ENCODE measurements around the gene PIAS1. TPM values are rescaled to one million over a fixed set of nuclear protein-coding genes. Genes with fewer than 3 reads are reported as not detected.

Gene PIAS1
- total and polyA plus RNA-seq, 12 donors: 5.8 to 37.9 (median 30.3) TPM

DNA sequence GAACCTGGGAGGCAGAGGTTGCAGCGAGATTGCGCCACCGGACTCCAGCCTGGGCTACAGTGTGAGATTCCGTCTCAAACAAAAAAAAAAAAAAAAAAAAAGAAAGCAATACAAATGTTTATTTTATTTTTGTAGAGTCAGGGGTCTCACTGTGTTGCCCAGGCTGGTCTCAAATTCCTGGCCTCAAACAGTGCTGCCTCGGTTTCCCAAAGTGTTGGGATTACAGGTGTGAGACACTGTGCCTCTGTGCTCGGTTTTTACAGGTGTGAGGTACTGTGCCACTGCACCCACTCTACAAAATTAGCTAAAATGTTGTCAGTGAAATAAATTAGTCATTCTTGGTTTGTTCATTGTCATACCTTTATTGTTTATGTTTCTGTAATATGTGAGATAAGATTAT is 5.5 kb downstream of the PIAS1 start:
- TF ChIP-seq, protein P1, sequence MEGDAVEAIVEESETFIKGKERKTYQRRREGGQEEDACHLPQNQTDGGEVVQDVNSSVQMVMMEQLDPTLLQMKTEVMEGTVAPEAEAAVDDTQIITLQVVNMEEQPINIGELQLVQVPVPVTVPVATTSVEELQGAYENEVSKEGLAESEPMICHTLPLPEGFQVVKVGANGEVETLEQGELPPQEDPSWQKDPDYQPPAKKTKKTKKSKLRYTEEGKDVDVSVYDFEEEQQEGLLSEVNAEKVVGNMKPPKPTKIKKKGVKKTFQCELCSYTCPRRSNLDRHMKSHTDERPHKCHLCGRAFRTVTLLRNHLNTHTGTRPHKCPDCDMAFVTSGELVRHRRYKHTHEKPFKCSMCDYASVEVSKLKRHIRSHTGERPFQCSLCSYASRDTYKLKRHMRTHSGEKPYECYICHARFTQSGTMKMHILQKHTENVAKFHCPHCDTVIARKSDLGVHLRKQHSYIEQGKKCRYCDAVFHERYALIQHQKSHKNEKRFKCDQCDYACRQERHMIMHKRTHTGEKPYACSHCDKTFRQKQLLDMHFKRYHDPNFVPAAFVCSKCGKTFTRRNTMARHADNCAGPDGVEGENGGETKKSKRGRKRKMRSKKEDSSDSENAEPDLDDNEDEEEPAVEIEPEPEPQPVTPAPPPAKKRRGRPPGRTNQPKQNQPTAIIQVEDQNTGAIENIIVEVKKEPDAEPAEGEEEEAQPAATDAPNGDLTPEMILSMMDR (IDR thresholded peaks at IDR 0.05): no peak
- H3K27me3 ChIP-seq: no peaks in the 10 kb centered on the region
- peaks cover 0 to 6% (median 0%) of the 10 kb centered on the region in 9 donors for H3K36me3 ChIP-seq
- DNase-seq (no peak), ATAC-seq (no peak)
- WGBS, 2 donors: 97% methylated on average over 6 of the region's 6 CpGs
- intact Hi-C loops (cut with DNase I): loop anchor here in 9 of 10 donors (5.0 to 10.0 kb wide), 7 partner anchors 38 to 197 kb away; no protein-coding TSS in a partner anchor
- peaks cover 0 to 78% (median 59%) of the 10 kb centered on the region in 9 donors for H3K4me1 ChIP-seq
- no peaks in the 10 kb centered on the region for H3K9me3 ChIP-seq
- no peak overlapping the region for H3K27ac ChIP-seq
- H3K4me3 ChIP-seq: no peak overlapping the region

DNA sequence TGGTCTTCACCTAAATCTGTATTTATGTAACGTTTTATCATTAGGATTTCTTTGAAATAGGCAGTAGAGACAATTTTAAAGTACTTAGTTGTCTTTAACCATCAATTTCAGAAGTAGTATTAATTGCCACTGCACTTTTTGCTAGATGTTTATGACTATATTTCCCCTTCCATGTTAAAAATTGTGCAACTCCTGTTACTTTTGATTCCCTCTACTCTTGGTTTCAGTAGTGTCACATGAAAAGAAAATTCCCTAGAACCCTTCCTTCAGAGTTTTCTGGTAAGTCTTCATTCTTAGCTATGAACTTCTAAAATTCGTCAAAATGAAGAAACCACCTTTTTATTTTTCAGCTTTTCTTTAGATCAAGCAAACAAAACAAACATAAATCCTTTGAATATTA is 7.1 kb downstream of the PIAS1 start:
- H3K27ac ChIP-seq: no peak overlapping the region
- 86 to 90% methylated on average over 2 of the region's 2 CpGs for WGBS, 2 donors
- H3K9me3 ChIP-seq: no peaks in the 10 kb centered on the region
- intact Hi-C loops (cut with DNase I): loop anchor here in 1 of 10 donors (5.0 kb wide), 1 partner anchor 199 kb away; no protein-coding TSS in a partner anchor
- peaks cover 0 to 6% (median 0%) of the 10 kb centered on the region in 9 donors for H3K36me3 ChIP-seq
- TF ChIP-seq, protein P1 (IDR thresholded peaks at IDR 0.05): no peak
- peaks cover 0 to 70% (median 49%) of the 10 kb centered on the region in 9 donors for H3K4me1 ChIP-seq
- H3K27me3 ChIP-seq: no peaks in the 10 kb centered on the region
- ATAC-seq (no peak), DNase-seq (no peak)
- no peak overlapping the region for H3K4me3 ChIP-seq

DNA sequence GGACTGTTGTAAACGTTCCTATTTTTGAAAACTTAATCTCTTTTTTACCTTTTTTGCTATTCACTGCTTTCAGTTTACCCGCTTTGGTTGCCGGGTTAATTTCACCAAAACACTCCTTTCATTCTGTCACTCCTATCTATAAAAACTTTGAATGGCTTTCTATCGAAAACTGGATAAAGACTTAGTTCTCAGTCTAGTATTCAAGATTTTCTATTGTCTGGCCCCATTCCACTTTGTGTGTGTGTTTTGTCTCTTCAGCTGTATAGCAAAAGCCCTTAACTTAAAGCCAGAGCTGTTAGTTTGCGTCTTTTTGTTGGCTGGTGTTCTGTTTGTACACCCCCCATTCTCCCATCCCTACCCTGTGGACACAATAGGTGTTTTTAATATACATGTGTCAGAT is 7.5 kb downstream of the PIAS1 start:
- intact Hi-C loops (cut with DNase I): loop anchor here in 1 of 10 donors (5.0 kb wide), 1 partner anchor 199 kb away; no protein-coding TSS in a partner anchor
- Histone ChIP-seq H3K4me3 (no peak overlapping the region), H3K4me1 (peaks cover 0 to 66% (median 44%) of the 10 kb centered on the region in 9 donors), H3K27me3 (no peaks in the 10 kb centered on the region), H3K9me3 (no peaks in the 10 kb centered on the region), H3K27ac (no peak overlapping the region), H3K36me3 (peaks cover 0 to 7% (median 0%) of the 10 kb centered on the region in 9 donors)
- ATAC-seq (no peak), DNase-seq (no peak)
- 82% methylated on average over 5 of the region's 5 CpGs for WGBS, 2 donors
- TF ChIP-seq, protein P1 (IDR thresholded peaks at IDR 0.05): no peak

GRCh38 chr15:68062214-68062613 is 8.1 kb downstream of the PIAS1 start:
- no peak overlapping the region for H3K27ac ChIP-seq
- 53 to 55% methylated on average over 3 of the region's 3 CpGs for WGBS, 2 donors

More at GRCh38 chr15:68062214-68062613, 8.1 kb downstream of the PIAS1 start:
- H3K27me3 ChIP-seq: no peaks in the 10 kb centered on the region
- no peak for DNase-seq
- ATAC-seq: no peak
- no peak overlapping the region for H3K4me3 ChIP-seq
- TF ChIP-seq, protein P1 (IDR thresholded peaks at IDR 0.05): no peak
- intact Hi-C loops (cut with DNase I): loop anchor here in 1 of 10 donors (5.0 kb wide), 1 partner anchor 200 kb away; no protein-coding TSS in a partner anchor
- H3K4me1 ChIP-seq: peaks cover 0 to 63% (median 38%) of the 10 kb centered on the region in 9 donors
- peaks cover 0 to 12% (median 0%) of the 10 kb centered on the region in 9 donors for H3K36me3 ChIP-seq
- H3K9me3 ChIP-seq: no peaks in the 10 kb centered on the region

All from heart right ventricle (tissue), 16 donors.